PC-9 (cell line): ENCODE data around the gene HNRNPCL4.
"Not testable (repeated sequence)": the region's sequence is repeated elsewhere in the genome, so short reads cannot be mapped to it uniquely, and the experiment has no call there.

ENCODE experiments used
- CTCF ChIP-seq: fragments of 200-600 bp; sonication (generic); conservative IDR thresholded peaks from 2 replicates; pipeline ENCODE4 v1.6.1; 2017; ENCODE audit warnings: mixed run types, antibody characterized with exemption, mild to moderate bottlenecking, moderate library complexity
- EZH2 ChIP-seq: fragments of 200-600 bp; sonication (generic); IDR thresholded peaks from 2 replicates; pipeline ENCODE4 v1.8.0; 2017; ENCODE audit warnings: antibody characterized with exemption, low read depth

GRCh38 chr1:13171548-13171947 is 6.1 kb upstream of the HNRNPCL4 start, which contains the start of gene PRAMEF9:
- not testable (repeated sequence) for TF ChIP-seq CTCF, EZH2
